Measurements from ENCODE around the gene GPR160. TPM values are rescaled to one million over a fixed set of nuclear protein-coding genes. Genes with fewer than 3 reads are reported as not detected.

GPR160 gene
- total RNA-seq, 1 donor from 2014 or later: 44.3 TPM

DNA sequence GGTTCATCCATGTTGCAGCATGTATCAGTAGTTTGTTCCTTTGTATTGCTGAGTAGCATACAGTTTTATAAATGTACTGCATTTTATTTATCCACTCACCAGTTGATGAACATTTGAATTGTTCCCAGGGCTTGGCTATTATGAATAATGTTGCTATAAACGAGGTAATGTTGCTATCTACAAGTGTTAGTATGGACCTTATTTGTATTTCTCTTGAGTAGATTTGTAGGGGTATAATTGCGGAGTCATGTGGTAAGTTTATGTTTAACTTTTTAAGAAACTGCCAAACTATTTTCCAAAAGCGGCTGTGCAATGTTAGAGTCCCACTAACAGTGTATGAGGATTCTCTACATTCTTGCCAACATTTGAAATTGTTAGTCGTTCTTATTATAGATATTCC, 13.0 kb downstream of the GPR160 start:
- H3K27ac Mint-ChIP-seq: peak overlapping the region; percentile 25
- peaks cover 13% of the 10 kb centered on the region for H3K36me3 Mint-ChIP-seq (ENCODE audit: insufficient read depth)
- no peak for DNase-seq (ENCODE audit: low spot score, unreplicated experiment)
- no peak overlapping the region for H3K4me3 Mint-ChIP-seq (ENCODE audit: low read depth)
- no peaks in the 10 kb centered on the region for H3K27me3 Mint-ChIP-seq
- TF ChIP-seq, protein P1, sequence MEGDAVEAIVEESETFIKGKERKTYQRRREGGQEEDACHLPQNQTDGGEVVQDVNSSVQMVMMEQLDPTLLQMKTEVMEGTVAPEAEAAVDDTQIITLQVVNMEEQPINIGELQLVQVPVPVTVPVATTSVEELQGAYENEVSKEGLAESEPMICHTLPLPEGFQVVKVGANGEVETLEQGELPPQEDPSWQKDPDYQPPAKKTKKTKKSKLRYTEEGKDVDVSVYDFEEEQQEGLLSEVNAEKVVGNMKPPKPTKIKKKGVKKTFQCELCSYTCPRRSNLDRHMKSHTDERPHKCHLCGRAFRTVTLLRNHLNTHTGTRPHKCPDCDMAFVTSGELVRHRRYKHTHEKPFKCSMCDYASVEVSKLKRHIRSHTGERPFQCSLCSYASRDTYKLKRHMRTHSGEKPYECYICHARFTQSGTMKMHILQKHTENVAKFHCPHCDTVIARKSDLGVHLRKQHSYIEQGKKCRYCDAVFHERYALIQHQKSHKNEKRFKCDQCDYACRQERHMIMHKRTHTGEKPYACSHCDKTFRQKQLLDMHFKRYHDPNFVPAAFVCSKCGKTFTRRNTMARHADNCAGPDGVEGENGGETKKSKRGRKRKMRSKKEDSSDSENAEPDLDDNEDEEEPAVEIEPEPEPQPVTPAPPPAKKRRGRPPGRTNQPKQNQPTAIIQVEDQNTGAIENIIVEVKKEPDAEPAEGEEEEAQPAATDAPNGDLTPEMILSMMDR (IDR thresholded peaks at IDR 0.05; ENCODE audit: unreplicated experiment): no peak
- H3K9me3 Mint-ChIP-seq (ENCODE audit: low read depth): peaks cover 6% of the 10 kb centered on the region
- peaks cover 43% of the 10 kb centered on the region for H3K4me1 Mint-ChIP-seq (ENCODE audit: low read depth)

DNA sequence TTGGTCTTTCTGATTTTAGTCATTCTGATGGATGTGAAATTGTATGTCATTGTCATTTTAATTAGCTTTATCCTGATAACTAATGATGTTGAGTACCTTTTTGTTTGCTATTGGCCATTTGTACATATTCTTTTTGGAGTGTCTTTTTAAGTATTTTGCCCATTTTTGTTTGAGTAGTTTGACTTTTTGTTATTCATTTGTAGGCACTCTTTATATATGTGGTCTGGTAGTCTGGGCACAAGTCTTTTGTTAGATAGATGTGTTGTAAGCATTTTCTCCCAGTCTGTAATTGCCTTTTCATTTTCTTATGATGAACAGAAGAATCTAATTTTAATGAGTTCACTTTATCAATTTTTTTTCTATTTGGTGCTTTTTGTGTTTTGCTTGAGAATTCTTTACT, 14.6 kb downstream of the GPR160 start:
- no peaks in the 10 kb centered on the region for H3K27me3 Mint-ChIP-seq
- TF ChIP-seq, protein P1 (IDR thresholded peaks at IDR 0.05; ENCODE audit: unreplicated experiment): no peak
- H3K4me1 Mint-ChIP-seq (ENCODE audit: low read depth): peaks cover 45% of the 10 kb centered on the region
- peaks cover 6% of the 10 kb centered on the region for H3K9me3 Mint-ChIP-seq (ENCODE audit: low read depth)
- no peak for DNase-seq (ENCODE audit: low spot score, unreplicated experiment)
- no peak overlapping the region for H3K4me3 Mint-ChIP-seq (ENCODE audit: low read depth)
- peaks cover 13% of the 10 kb centered on the region for H3K36me3 Mint-ChIP-seq (ENCODE audit: insufficient read depth)
- no peak overlapping the region for H3K27ac Mint-ChIP-seq

DNA sequence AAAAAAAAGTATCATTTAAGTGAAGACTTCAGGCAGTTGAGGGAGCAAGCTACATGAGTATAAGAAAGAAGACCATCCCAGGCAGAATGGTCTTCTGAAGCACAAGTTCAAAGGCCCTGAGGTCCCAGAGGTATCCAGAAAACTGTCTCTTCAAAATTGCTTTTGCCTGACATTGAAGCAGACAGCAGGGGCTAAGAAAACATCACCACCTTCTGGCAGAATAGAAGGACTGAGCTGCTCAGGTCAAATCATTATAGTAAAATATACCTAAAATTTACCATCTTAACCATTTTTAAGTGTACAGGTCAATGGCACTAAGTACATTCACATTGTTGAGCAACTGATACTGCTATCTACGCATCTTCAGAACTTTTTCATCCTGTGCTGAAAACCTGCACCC, 16.4 kb downstream of the GPR160 start:
- no peaks in the 10 kb centered on the region for H3K27me3 Mint-ChIP-seq
- no peak overlapping the region for H3K4me3 Mint-ChIP-seq (ENCODE audit: low read depth)
- no peak for DNase-seq (ENCODE audit: low spot score, unreplicated experiment)
- no peak overlapping the region for H3K27ac Mint-ChIP-seq
- H3K4me1 Mint-ChIP-seq (ENCODE audit: low read depth): peaks cover 50% of the 10 kb centered on the region
- peaks cover 6% of the 10 kb centered on the region for H3K9me3 Mint-ChIP-seq (ENCODE audit: low read depth)
- TF ChIP-seq, protein P1 (IDR thresholded peaks at IDR 0.05; ENCODE audit: unreplicated experiment): peak; percentile 29
- peaks cover 13% of the 10 kb centered on the region for H3K36me3 Mint-ChIP-seq (ENCODE audit: insufficient read depth)

DNA sequence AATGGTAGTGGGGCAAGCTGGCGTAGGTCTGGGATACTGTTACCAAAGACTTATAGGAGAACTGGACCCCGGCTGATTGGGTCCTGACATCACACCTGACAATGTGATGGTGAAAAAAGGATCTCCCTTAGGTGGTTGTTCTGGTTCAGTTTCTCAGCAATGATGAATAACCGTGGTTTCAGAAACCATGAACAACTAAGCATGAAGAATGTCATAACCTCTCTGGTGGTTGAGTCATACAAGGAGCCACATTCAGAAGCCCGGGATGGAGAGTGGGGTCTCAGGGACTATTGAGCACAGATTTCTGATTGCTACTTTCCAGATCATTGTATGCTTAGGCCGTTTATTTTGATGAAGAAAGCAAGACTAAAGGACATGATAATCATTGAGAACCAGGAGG, 17.4 kb downstream of the GPR160 start:
- H3K4me3 Mint-ChIP-seq (ENCODE audit: low read depth): no peak overlapping the region
- no peaks in the 10 kb centered on the region for H3K27me3 Mint-ChIP-seq
- no peak for DNase-seq (ENCODE audit: low spot score, unreplicated experiment)
- H3K27ac Mint-ChIP-seq: peak overlapping the region; percentile 76
- TF ChIP-seq, protein P1 (IDR thresholded peaks at IDR 0.05; ENCODE audit: unreplicated experiment): no peak
- peaks cover 6% of the 10 kb centered on the region for H3K9me3 Mint-ChIP-seq (ENCODE audit: low read depth)
- peaks cover 13% of the 10 kb centered on the region for H3K36me3 Mint-ChIP-seq (ENCODE audit: insufficient read depth)
- peaks cover 44% of the 10 kb centered on the region for H3K4me1 Mint-ChIP-seq (ENCODE audit: low read depth)

DNA sequence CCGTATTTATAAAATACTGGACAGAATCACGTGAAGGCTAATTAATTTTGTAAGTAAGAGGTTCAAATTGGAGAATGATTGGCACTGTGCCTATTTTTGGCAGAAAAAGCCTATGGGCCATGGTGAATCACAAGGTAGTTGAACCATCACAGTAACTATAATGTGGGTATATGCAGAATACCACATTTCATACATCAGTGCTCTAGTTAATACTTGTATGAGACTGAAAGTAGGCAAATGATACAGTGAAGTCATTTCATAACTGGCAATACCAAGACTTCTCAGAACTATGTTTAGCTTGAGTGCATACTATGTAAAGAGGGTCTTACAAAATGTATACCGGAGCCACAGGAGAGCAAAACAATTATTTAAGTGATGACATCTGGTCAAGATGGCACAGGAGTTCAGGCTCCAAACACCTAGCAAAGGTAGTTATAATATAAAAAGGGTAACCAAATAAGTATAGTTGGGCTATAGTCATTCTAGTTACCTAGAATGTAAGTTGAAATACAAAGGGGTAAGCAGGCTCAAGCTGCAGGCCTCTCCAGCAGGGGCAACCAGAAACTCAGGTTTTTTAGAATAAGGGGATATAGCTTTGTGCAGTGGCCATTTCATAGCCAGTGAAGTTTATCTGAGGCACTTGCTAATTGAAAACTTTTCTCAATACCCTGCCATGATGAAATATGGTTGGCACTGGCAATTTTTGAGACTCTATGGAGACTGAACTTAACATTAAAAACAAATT, 19.1 kb downstream of the GPR160 start:
- peaks cover 10% of the 10 kb centered on the region for H3K36me3 Mint-ChIP-seq (ENCODE audit: insufficient read depth)
- TF ChIP-seq, protein P1 (IDR thresholded peaks at IDR 0.05; ENCODE audit: unreplicated experiment): no peak
- H3K4me1 Mint-ChIP-seq (ENCODE audit: low read depth): peaks cover 39% of the 10 kb centered on the region
- H3K9me3 Mint-ChIP-seq (ENCODE audit: low read depth): peaks cover 6% of the 10 kb centered on the region
- DNase-seq (ENCODE audit: low spot score, unreplicated experiment): no peak
- no peaks in the 10 kb centered on the region for H3K27me3 Mint-ChIP-seq
- peak overlapping the region; percentile 91 for H3K27ac Mint-ChIP-seq
- H3K4me3 Mint-ChIP-seq (ENCODE audit: low read depth): no peak overlapping the region
